Measurements from ENCODE around the gene FOXM1.
A peak's percentile ranks its signal among the peaks of the same experiment; 100 is the strongest.

FOXM1 gene

DNA sequence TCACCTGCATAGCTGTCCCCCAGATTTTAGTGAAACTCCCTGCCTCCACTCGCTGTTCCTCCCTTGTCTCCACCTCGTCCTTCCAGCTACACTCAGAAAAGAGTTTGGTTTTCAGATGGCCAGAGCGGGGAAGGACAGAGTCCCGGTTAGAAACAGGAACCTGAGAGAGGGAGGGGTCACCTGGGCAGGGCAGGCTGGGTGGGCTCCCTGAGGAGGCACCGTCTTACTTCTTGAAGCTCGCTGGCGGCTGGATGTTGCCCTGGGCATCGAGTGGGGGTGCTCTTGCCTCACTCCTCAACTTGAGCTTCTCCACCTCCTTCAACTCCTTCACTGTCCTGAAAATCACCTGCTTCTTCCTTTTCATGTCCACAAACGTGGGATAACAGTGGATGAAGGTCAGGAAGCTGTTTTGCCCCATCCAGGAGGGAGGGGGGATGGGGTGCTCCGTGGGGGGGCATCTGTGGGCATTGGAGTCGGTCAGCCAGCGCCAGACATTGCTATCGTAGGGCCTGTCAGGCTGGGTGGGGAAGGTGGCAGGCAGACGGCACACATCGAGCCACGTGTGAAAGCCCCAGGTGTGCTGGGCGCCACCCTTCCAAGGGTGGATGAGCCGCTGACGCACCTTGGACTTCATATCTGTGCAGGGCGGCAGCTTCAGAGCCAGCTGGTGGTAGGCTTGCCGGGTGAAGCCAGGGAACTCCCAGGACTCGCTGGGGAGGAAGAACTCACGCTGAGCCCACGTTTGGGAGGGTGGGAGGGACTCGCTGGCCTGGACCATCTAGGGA, 22.1 kb downstream of the FOXM1 start:
- Histone ChIP-seq H3K27ac (ENCODE audit: low read depth, low read length) (no peak overlapping the region), H3K9me3 (ENCODE audit: control insufficient read depth, insufficient read depth, low read length) (no peaks in the 10 kb centered on the region), H3K27me3 (ENCODE audit: control insufficient read depth, low read length) (no peaks in the 10 kb centered on the region), H4K20me1 (ENCODE audit: control insufficient read depth, insufficient read depth, low read depth, low read length) (peaks cover 6% of the 10 kb centered on the region; the same call in 1 of the 2 replicates), H3F3A (ENCODE audit: control insufficient read depth, insufficient read depth) (peaks cover 5% of the 10 kb centered on the region; the same call in 1 of the 2 replicates), H3K36me3 (ENCODE audit: control insufficient read depth, low read length) (peaks cover 25% of the 10 kb centered on the region), H3K79me2 (ENCODE audit: control insufficient read depth, low read length) (no peaks in the 10 kb centered on the region), H3K4me2 (ENCODE audit: low read length) (no peak overlapping the region), H3K4me1 (ENCODE audit: control insufficient read depth, low read length) (no peaks in the 10 kb centered on the region), H3K9me2 (replicated peaks; ENCODE audit: control insufficient read depth, low read length) (no peaks in the 10 kb centered on the region), H3K4me3 (ENCODE audit: low read length) (no peak overlapping the region)
- TF ChIP-seq, protein P1, sequence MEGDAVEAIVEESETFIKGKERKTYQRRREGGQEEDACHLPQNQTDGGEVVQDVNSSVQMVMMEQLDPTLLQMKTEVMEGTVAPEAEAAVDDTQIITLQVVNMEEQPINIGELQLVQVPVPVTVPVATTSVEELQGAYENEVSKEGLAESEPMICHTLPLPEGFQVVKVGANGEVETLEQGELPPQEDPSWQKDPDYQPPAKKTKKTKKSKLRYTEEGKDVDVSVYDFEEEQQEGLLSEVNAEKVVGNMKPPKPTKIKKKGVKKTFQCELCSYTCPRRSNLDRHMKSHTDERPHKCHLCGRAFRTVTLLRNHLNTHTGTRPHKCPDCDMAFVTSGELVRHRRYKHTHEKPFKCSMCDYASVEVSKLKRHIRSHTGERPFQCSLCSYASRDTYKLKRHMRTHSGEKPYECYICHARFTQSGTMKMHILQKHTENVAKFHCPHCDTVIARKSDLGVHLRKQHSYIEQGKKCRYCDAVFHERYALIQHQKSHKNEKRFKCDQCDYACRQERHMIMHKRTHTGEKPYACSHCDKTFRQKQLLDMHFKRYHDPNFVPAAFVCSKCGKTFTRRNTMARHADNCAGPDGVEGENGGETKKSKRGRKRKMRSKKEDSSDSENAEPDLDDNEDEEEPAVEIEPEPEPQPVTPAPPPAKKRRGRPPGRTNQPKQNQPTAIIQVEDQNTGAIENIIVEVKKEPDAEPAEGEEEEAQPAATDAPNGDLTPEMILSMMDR (IDR thresholded peaks at IDR 0.05; ENCODE audit: low read depth, low read length, poor library complexity, severe bottlenecking), result no peak
- TF ChIP-seq EZH2phosphoT487 (IDR thresholded peaks at IDR 0.05; ENCODE audit: borderline replicate concordance, low read length), result no peak

DNA sequence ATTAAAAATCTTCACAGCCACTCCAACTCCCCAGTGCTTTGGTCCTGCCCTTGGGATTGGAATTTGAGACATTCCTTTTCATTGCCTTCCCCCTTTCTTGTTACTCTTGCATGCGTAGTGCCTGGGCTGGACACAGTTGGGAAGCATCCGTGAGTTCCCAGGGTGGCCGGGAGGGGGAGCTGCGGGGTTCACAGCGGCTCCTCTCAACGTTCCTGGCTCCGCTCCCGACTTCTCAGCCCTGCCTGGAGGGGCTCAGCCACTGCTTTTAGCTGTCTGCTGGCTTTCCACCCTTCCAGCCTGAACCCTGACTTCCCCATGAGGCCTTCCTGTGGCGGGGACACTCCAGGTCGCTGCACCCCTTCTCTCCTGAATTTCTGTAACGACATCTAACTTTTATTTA, 23.3 kb downstream of the FOXM1 start:
- peaks cover 13% of the 10 kb centered on the region for H3K36me3 ChIP-seq (ENCODE audit: control insufficient read depth, low read length)

GRCh38 chr12:2851931-2852330, 25.0 kb downstream of the FOXM1 start:
- TF ChIP-seq EZH2phosphoT487 (IDR thresholded peaks at IDR 0.05; ENCODE audit: borderline replicate concordance, low read length), result no peak
- TF ChIP-seq, protein P1 (IDR thresholded peaks at IDR 0.05; ENCODE audit: low read depth, low read length, poor library complexity, severe bottlenecking), result no peak
- Histone ChIP-seq H3K4me3 (ENCODE audit: low read length) (no peak overlapping the region), H3K9me2 (replicated peaks; ENCODE audit: control insufficient read depth, low read length) (no peaks in the 10 kb centered on the region), H3K36me3 (ENCODE audit: control insufficient read depth, low read length) (no peaks in the 10 kb centered on the region), H3K79me2 (ENCODE audit: control insufficient read depth, low read length) (no peaks in the 10 kb centered on the region), H3K9me3 (ENCODE audit: control insufficient read depth, insufficient read depth, low read length) (no peaks in the 10 kb centered on the region), H4K20me1 (ENCODE audit: control insufficient read depth, insufficient read depth, low read depth, low read length) (no peaks in the 10 kb centered on the region), H3F3A (ENCODE audit: control insufficient read depth, insufficient read depth) (0 out of 2 replicates have a peak, but pooled peaks cover 2% of the 10 kb centered on the region), H3K27ac (ENCODE audit: low read depth, low read length) (no peak overlapping the region), H3K4me1 (ENCODE audit: control insufficient read depth, low read length) (no peaks in the 10 kb centered on the region), H3K27me3 (ENCODE audit: control insufficient read depth, low read length) (no peaks in the 10 kb centered on the region), H3K4me2 (ENCODE audit: low read length) (no peak overlapping the region)

More for the DNA sequence above, 23.3 kb downstream of the FOXM1 start:
- Histone ChIP-seq H3K27me3 (ENCODE audit: control insufficient read depth, low read length) (no peaks in the 10 kb centered on the region), H3K27ac (ENCODE audit: low read depth, low read length) (no peak overlapping the region), H3K9me3 (ENCODE audit: control insufficient read depth, insufficient read depth, low read length) (no peaks in the 10 kb centered on the region), H3K4me3 (ENCODE audit: low read length) (no peak overlapping the region), H3K9me2 (replicated peaks; ENCODE audit: control insufficient read depth, low read length) (no peaks in the 10 kb centered on the region), H3F3A (ENCODE audit: control insufficient read depth, insufficient read depth) (peaks cover 5% of the 10 kb centered on the region; the same call in 1 of the 2 replicates), H3K4me2 (ENCODE audit: low read length) (no peak overlapping the region), H3K79me2 (ENCODE audit: control insufficient read depth, low read length) (no peaks in the 10 kb centered on the region), H4K20me1 (ENCODE audit: control insufficient read depth, insufficient read depth, low read depth, low read length) (0 out of 2 replicates have a peak, but pooled peaks cover 3% of the 10 kb centered on the region), H3K4me1 (ENCODE audit: control insufficient read depth, low read length) (no peaks in the 10 kb centered on the region)
- TF ChIP-seq, protein P1 (IDR thresholded peaks at IDR 0.05; ENCODE audit: low read depth, low read length, poor library complexity, severe bottlenecking), result peak; percentile 70
- no peak for TF ChIP-seq EZH2phosphoT487 (IDR thresholded peaks at IDR 0.05; ENCODE audit: borderline replicate concordance, low read length)
